Trophoblast cell (in vitro differentiated cells and primary cell): ENCODE results near the gene C16orf95.
A peak's percentile ranks its signal among the peaks of the same experiment; 100 is the strongest.

Experiments used
- DNase-seq, 2 donors: peaks; one replicate each; pipeline ENCODE4 v3.0.0-alpha.2; 2016
- H2AFZ ChIP-seq: 2 replicates; pipeline ENCODE4 v1.6.1; 2013; ENCODE audit warnings: low read length, moderate library complexity, mild to moderate bottlenecking; ENCODE audit not compliant: insufficient read depth, poor library complexity
- H2AK5ac ChIP-seq: 2 replicates; pipeline ENCODE4 v1.6.1; 2013; ENCODE audit warnings: mild to moderate bottlenecking, low read length
- H2BK120ac ChIP-seq: 2 replicates; pipeline ENCODE4 v1.6.1; 2013; ENCODE audit warnings: low read length, mild to moderate bottlenecking, moderate library complexity; ENCODE audit not compliant: insufficient read depth, poor library complexity
- H2BK12ac ChIP-seq: 2 replicates; pipeline ENCODE4 v1.6.1; 2013; ENCODE audit warnings: mild to moderate bottlenecking, low read length, moderate library complexity
- H2BK5ac ChIP-seq: 2 replicates; pipeline ENCODE4 v1.6.1; 2013; ENCODE audit warnings: low read length, low read depth, moderate library complexity, mild to moderate bottlenecking; ENCODE audit not compliant: poor library complexity
- H3K14ac ChIP-seq: 2 replicates; pipeline ENCODE4 v1.6.1; 2013; ENCODE audit warnings: mild to moderate bottlenecking, low read length
- H3K18ac ChIP-seq: 2 replicates; pipeline ENCODE4 v1.6.1; 2013; ENCODE audit warnings: mild to moderate bottlenecking, low read length
- H3K23ac ChIP-seq: 2 replicates; pipeline ENCODE4 v1.6.1; 2013; ENCODE audit warnings: low read length
- H3K27ac ChIP-seq: 2 replicates; pipeline ENCODE4 v1.5.1; 2013; ENCODE audit warnings: low read depth, mild to moderate bottlenecking, inconsistent platforms, low read length, moderate library complexity
- H3K27me3 ChIP-seq: 2 replicates; pipeline ENCODE4 v1.6.1; 2013; ENCODE audit warnings: inconsistent platforms, mild to moderate bottlenecking, low read length, moderate library complexity; ENCODE audit not compliant: insufficient read depth
- H3K36me3 ChIP-seq, 2 experiments: 1 replicate in 1 of 2; 2 replicates in 1 of 2; pipeline ENCODE4 v1.6.1; 2013; ENCODE audit warnings: low read length in 2 of 2, mild to moderate bottlenecking in 2 of 2, moderate library complexity in 1 of 2; ENCODE audit not compliant: insufficient read depth in 2 of 2, control insufficient read depth in 1 of 2
- H3K4ac ChIP-seq: 2 replicates; pipeline ENCODE4 v1.6.1; 2013; ENCODE audit warnings: low read depth, mild to moderate bottlenecking, low read length, moderate library complexity
- H3K4me1 ChIP-seq, 2 experiments: 1 replicate in 1 of 2; 2 replicates in 1 of 2; pipeline ENCODE4 v1.6.1; 2013; ENCODE audit warnings: low read length in 2 of 2, mild to moderate bottlenecking in 2 of 2, moderate library complexity in 1 of 2; ENCODE audit not compliant: insufficient read depth in 2 of 2, control insufficient read depth in 1 of 2
- H3K4me2 ChIP-seq: 2 replicates; pipeline ENCODE4 v1.6.1; 2013; ENCODE audit warnings: inconsistent platforms, mild to moderate bottlenecking, low read length, moderate library complexity
- H3K4me3 ChIP-seq: 2 replicates; pipeline ENCODE4 v1.5.1; 2013; ENCODE audit warnings: mild to moderate bottlenecking, low read depth, low read length, inconsistent platforms
- H3K79me1 ChIP-seq: one replicate; pipeline ENCODE4 v1.6.1; 2013; ENCODE audit warnings: low read length
- H3K79me2 ChIP-seq: 2 replicates; pipeline ENCODE4 v1.6.1; 2013; ENCODE audit warnings: low read length, mild to moderate bottlenecking; ENCODE audit not compliant: control insufficient read depth, insufficient read depth, poor library complexity
- H3K9ac ChIP-seq: 2 replicates; pipeline ENCODE4 v1.6.1; 2013; ENCODE audit warnings: mild to moderate bottlenecking, low read length
- H3K9me3 ChIP-seq: 2 replicates; pipeline ENCODE4 v1.6.1; 2013; ENCODE audit warnings: low read depth, mild to moderate bottlenecking, control low read depth, inconsistent platforms, low read length; ENCODE audit not compliant: insufficient read depth
- H4K12ac ChIP-seq: 2 replicates; pipeline ENCODE4 v1.6.1; 2013; ENCODE audit warnings: low read depth, mild to moderate bottlenecking, low read length, moderate library complexity
- H4K8ac ChIP-seq: 2 replicates; pipeline ENCODE4 v1.6.1; 2013; ENCODE audit warnings: low read depth, mild to moderate bottlenecking, low read length, moderate library complexity
- H4K91ac ChIP-seq: one replicate; pipeline ENCODE4 v1.6.1; 2013; ENCODE audit warnings: low read depth, mild to moderate bottlenecking, low read length, moderate library complexity
- WGBS: extraction: QIAGEN DNeasy Blood & Tissue Kit; methylation state at CpG from one replicate; pipeline ENCODE4 v1.1.7; 2013; ENCODE audit warnings: missing lambda C conversion rate; ENCODE audit not compliant: insufficient read length, insufficient coverage; ENCODE audit errors: extremely low coverage; 5-methylcytosine and 5-hydroxymethylcytosine counted together

Gene C16orf95

GRCh38 chr16:87279094-87279658 lies 38.0 kb downstream of the C16orf95 start:
- Histone ChIP-seq H2AK5ac (no peak overlapping the region), H3K14ac (no peak overlapping the region), H3K27me3 (no peaks in the 10 kb centered on the region), H4K12ac (no peak overlapping the region), H3K4ac (no peak overlapping the region), H3K9me3 (no peaks in the 10 kb centered on the region), H3K23ac (no peak overlapping the region), H2BK12ac (no peak overlapping the region), H4K91ac (no peak overlapping the region), H2BK5ac (no peak overlapping the region), H3K4me3 (peak overlapping the region; percentile 16), H2AFZ (no peak overlapping the region), H3K4me2 (no peak overlapping the region), H3K9ac (no peak overlapping the region), H3K27ac (no peak overlapping the region), H4K8ac (no peak overlapping the region), H3K79me1 (no peaks in the 10 kb centered on the region), H3K18ac (no peak overlapping the region), H2BK120ac (no peak overlapping the region), H3K79me2 (no peaks in the 10 kb centered on the region), H3K36me3 (no peaks in the 10 kb centered on the region), H3K4me1 (no peaks in the 10 kb centered on the region)
- WGBS: no CpG with 5 or more reads among the region's 18 CpGs
- no peak for DNase-seq

GRCh38 chr16:87278191-87279093 lies 38.8 kb downstream of the C16orf95 start:
- no peak overlapping the region for H3K27ac ChIP-seq
- no peaks in the 10 kb centered on the region for H3K9me3 ChIP-seq
- no peak overlapping the region for H2AFZ ChIP-seq
- H3K9ac ChIP-seq: no peak overlapping the region
- peak overlapping the region; percentile 11 for H4K8ac ChIP-seq
- no peak overlapping the region for H3K23ac ChIP-seq
- no peaks in the 10 kb centered on the region for H3K27me3 ChIP-seq
- H3K79me2 ChIP-seq: no peaks in the 10 kb centered on the region
- peak overlapping the region; percentile 50 for H4K91ac ChIP-seq
- no CpG with 5 or more reads among the region's 38 CpGs for WGBS
- no peaks in the 10 kb centered on the region for H3K79me1 ChIP-seq
- no peak overlapping the region for H3K4me2 ChIP-seq
- peak overlapping the region; percentile 16 for H3K18ac ChIP-seq
- no peak overlapping the region for H2BK5ac ChIP-seq
- no peak overlapping the region for H4K12ac ChIP-seq
- H2BK120ac ChIP-seq: peak overlapping the region; percentile 8
- peak; percentile 64 to 82 for DNase-seq
- no peaks in the 10 kb centered on the region for H3K4me1 ChIP-seq
- no peak overlapping the region for H3K4ac ChIP-seq
- H3K4me3 ChIP-seq: peak overlapping the region; percentile 16
- peak overlapping the region; percentile 82 for H2BK12ac ChIP-seq
- H3K36me3 ChIP-seq: no peaks in the 10 kb centered on the region
- H2AK5ac ChIP-seq: peak overlapping the region; percentile 80
- peak overlapping the region; percentile 43 for H3K14ac ChIP-seq

GRCh38 chr16:87276924-87277323 lies 40.3 kb downstream of the C16orf95 start:
- Histone ChIP-seq H3K36me3 (no peaks in the 10 kb centered on the region), H3K4me3 (no peak overlapping the region), H3K27me3 (no peaks in the 10 kb centered on the region), H3K14ac (no peak overlapping the region), H2BK12ac (peak overlapping the region; percentile 56), H2AFZ (no peak overlapping the region), H3K4ac (no peak overlapping the region), H3K18ac (no peak overlapping the region), H3K27ac (no peak overlapping the region), H4K8ac (no peak overlapping the region), H3K79me1 (no peaks in the 10 kb centered on the region), H3K4me2 (no peak overlapping the region), H4K91ac (no peak overlapping the region), H3K4me1 (peaks cover 0 to 4% of the 10 kb centered on the region in 2 experiments), H2BK5ac (no peak overlapping the region), H3K23ac (no peak overlapping the region), H2AK5ac (no peak overlapping the region), H3K9me3 (no peaks in the 10 kb centered on the region), H4K12ac (no peak overlapping the region), H3K9ac (no peak overlapping the region), H2BK120ac (no peak overlapping the region), H3K79me2 (no peaks in the 10 kb centered on the region)
- no CpG with 5 or more reads among the region's 11 CpGs for whole genome bisulfite sequencing
- no peak for DNase-seq

GRCh38 chr16:87276091-87276701 lies 41.0 kb downstream of the C16orf95 start:
- H3K79me2 ChIP-seq: no peaks in the 10 kb centered on the region
- H2BK12ac ChIP-seq: peak overlapping the region; percentile 11
- peak overlapping the region; percentile 30 for H3K9ac ChIP-seq
- no peaks in the 10 kb centered on the region for H3K79me1 ChIP-seq
- H3K4me3 ChIP-seq: no peak overlapping the region
- no peak overlapping the region for H3K4me2 ChIP-seq
- no peak overlapping the region for H2AK5ac ChIP-seq
- no peaks in the 10 kb centered on the region for H3K36me3 ChIP-seq
- no peak for DNase-seq
- H3K23ac ChIP-seq: no peak overlapping the region
- H4K91ac ChIP-seq: peak overlapping the region; percentile 33
- H3K4me1 ChIP-seq: peaks cover 0 to 4% of the 10 kb centered on the region in 2 experiments
- H2BK5ac ChIP-seq: no peak overlapping the region
- no peaks in the 10 kb centered on the region for H3K27me3 ChIP-seq
- H2BK120ac ChIP-seq: no peak overlapping the region
- no peak overlapping the region for H4K8ac ChIP-seq
- no peak overlapping the region for H4K12ac ChIP-seq
- no peak overlapping the region for H3K4ac ChIP-seq
- no CpG with 5 or more reads among the region's 16 CpGs for WGBS
- no peak overlapping the region for H3K14ac ChIP-seq
- no peak overlapping the region for H3K18ac ChIP-seq
- no peak overlapping the region for H3K27ac ChIP-seq
- no peaks in the 10 kb centered on the region for H3K9me3 ChIP-seq
- H2AFZ ChIP-seq: no peak overlapping the region
